Effector CD8-positive, alpha-beta T cell (primary cell): ENCODE measurements around the gene SLC1A7.

Source experiments
- DNase-seq: peaks from one replicate; lab custom pipeline; 2025; lab: John Stamatoyannopoulos, UW

SLC1A7 gene

DNA sequence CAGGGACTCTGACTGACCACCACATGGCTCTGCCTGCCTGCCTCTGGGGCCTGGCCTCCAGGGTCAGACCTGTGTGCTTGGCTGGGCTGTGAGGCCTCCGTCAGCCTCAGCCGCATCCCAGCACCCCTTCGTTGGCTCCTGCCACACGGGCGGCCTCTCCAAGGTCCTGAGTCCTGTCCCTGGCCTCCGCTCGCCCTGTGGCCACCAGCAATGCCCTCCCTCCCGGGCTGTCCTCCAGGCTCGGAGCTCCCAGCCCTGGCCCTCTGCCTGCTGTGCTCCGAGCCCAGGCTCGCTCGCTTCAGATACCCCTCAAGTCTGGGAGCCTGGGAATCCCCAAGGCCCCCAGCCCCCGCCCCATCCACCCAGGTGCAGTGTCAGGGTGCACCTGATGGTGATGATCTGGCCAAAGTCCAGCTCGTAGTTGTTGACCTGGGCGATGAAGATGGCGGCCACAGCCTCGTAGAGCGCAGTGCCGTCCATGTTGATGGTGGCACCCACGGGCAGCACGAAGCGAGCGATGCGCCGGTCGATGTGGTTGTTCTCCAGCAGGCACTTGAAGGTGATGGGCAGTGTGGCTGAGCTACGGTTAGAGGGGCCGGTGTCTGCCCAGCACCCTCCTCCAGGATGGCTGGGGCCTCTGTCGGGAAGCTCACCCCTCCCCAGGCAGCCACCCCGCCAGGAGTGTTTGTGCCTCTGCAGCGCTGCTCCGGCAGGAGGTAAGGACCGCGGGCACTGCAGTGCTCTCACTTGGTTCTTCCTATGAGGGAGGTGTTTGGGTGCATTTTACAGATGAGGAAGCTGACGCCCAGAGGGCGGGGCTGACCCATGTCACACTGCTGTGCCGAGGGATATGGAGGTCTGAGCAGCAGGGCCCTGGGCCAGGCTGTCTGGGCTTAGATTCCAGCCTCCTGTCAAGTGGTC lies 52.0 kb downstream of the SLC1A7 start:
- DNase-seq: no peak

DNA sequence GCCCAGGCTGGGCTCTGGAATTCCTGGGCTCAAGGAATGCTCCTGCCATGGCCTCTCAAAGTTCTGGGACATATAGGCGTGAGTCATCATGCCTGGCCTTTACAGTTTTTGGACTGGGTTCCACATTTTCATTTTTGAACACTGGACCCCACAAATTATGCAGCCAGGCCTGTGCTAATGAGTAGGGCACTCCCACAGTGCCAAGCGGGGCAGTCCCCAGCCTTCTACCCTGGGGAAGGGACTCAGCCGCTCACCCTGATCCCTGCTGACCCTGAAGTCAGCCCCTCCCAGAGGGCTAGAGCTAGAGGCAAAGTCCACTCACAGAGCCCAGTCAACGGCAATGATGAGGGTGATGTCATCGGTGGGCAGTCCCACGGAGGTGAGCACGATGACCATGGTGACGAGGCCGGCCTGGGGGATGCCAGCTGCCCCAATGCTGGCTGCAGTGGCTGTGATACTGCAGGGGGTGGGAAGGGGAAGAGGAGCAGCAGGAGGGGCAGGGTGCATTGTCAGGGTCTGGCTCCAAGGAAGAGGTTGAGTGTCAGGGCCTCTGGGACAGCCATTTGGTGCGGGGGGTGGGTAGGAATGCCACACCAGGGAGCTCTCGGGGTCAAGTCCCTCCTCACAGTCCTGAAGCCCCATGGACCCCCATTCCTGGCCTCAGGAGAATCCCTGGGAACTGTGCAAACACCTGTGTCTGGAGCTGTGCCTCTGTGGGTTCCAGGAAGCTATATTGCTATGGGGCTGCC lies 52.8 kb downstream of the SLC1A7 start:
- no peak for DNase-seq

- no peak for DNase-seq
Observed at GRCh38 chr1:53088616-53089300, 53.7 kb downstream of the SLC1A7 start.

- DNase-seq: no peak
Observed at GRCh38 chr1:53087332-53088285, 54.8 kb downstream of the SLC1A7 start.

DNA sequence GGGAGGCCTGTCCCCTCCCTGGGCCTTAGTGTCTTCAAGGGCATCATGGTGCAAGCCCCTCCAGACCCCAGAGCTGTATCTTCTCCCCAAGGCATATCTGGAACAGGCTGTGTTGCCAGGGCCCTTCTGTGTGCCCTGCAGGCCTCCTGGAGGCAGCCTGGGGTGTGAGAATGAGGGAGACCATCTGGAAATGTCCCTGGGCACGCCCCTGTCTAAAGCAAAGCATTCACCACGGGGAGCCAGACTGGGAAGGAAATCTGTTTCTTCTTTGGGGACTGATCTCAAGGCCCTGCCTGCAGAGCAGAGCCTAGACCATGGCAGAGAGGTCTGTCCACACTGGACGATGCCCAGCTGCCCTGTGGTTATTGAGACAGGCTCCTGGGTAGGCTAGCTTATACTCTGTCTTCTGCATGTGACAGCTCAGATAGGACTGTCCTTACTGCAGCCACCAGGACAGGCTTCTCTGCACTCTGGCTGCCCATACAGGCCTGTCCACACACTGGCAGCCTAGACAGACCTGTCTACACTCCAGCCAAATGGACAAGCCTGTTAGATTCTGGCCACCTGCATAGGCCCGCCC lies 55.9 kb downstream of the SLC1A7 start:
- DNase-seq: no peak

- no peak for DNase-seq
Observed at GRCh38 chr1:53085405-53085804, 57.0 kb downstream of the SLC1A7 start.

DNA sequence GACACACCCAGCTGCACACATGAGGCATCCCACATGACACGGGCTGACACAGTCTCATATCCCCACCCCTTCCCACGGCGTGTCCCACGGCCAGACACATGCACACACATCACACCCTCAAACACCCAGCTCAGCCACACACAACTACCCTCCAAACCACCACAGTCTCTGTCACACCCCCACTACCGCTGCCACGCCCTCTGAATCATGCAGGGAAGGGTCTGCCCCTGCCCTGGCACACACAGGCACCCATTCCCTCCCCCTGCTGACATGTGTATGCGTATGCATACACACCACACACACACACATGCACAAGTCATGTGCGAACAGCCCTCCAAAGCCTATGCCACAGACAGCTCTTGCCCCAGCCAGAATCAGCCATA lies 57.9 kb downstream of the SLC1A7 start:
- no peak for DNase-seq

GRCh38 chr1:53083636-53084588 lies 58.5 kb downstream of the SLC1A7 start:
- no peak for DNase-seq

DNA sequence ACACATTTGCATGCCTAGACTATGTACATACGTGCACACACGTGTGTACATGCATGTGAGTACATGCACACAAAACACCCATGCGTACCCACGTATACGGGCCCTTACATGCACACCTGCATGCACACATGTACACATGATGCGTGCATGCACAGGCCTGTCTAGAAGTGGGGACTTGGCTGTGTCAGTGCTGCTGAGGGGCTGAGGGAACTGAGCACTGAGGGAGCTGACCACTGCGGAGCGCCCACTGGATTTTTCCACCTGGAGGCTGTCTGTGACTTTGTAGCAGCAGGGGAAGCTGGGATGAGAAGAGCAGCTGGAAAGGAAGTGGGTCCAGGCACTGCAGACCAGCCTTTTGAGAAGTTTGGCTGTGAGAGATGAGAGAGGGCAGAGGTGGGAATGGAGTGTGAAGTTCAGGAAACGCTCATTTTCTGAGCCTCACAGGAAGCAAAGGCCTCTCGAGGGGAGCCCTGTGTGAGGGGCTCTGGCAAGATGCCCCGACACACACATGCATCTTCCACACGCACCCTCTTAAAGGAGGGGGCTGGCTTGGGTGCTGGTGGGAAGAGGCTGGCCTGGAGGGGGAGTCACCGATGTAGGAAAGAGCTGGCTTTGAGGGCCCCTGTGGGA lies 59.5 kb downstream of the SLC1A7 start:
- no peak for DNase-seq

DNA sequence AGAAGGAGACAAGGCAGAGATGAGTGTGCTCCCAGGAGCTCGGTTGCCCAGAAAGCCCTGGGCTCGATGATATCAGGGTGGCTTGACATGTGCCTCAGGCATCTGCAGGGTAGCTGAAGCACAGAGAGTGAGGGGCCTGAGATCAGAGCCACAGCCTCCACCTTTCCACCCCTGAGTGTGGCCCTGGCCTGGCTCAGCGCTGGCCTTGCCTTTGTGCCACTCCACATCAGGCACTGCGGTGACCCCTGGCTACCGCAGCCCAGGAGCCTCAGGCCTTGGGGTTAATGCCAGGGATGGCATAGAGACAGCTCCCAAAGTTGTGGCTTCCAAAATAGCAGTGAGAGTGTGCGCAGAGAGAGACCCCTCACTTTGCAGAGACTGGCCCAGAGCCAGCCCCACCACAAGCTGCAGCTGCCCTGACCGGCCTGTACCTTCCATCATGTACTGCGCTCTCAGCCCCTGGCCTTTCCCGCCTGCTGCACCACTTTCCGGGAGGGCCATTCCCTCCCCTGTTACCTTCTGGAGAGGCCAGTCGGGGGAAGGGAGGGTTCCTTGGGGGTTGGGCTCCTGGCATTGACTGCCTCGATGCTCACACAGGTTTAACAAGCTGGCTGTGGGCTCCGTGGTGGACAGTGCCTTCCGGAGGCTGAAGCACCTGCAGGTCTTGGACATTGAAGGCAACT lies 60.9 kb downstream of the SLC1A7 start:
- DNase-seq: no peak

- DNase-seq: no peak
Observed at GRCh38 chr1:53080769-53081168, 61.7 kb downstream of the SLC1A7 start.

- DNase-seq: no peak
Observed at GRCh38 chr1:53080041-53080440, 62.4 kb downstream of the SLC1A7 start.

DNA sequence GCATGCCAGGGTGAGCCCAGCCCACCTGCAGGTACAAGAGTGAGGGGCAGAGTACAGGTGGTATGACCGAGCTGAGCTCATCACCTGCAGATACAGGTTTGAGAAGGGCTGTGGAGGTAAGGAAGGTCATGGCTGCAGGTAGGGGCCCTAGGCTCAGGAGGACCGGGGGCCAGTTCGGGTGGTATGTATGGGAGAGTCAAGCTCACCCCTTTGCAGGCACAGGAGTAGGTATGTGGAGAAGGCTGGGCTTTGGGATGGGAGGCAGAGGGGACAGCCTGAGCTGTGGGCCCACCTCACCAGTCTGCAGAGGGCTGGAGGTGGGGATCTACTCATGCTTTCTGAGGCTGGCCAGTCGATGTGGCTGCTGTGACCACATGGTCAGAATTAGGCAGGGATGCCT lies 63.2 kb downstream of the SLC1A7 start:
- no peak for DNase-seq

DNA sequence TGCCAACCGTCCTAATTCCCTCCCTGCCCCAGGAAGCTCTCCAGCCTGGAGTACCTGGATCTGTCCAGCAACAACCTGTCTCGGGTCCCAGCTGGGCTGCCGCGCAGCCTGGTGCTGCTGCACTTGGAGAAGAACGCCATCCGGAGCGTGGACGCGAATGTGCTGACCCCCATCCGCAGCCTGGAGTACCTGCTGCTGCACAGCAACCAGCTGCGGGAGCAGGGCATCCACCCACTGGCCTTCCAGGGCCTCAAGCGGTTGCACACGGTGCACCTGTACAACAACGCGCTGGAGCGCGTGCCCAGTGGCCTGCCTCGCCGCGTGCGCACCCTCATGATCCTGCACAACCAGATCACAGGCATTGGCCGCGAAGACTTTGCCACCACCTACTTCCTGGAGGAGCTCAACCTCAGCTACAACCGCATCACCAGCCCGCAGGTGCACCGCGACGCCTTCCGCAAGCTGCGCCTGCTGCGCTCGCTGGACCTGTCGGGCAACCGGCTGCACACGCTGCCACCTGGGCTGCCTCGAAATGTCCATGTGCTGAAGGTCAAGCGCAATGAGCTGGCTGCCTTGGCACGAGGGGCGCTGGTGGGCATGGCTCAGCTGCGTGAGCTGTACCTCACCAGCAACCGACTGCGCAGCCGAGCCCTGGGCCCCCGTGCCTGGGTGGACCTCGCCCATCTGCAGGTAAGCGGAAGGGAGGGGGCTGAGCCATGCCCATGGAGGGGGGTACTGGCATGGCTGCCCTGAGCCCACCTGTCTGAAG lies 63.9 kb downstream of the SLC1A7 start:
- DNase-seq: no peak

DNA sequence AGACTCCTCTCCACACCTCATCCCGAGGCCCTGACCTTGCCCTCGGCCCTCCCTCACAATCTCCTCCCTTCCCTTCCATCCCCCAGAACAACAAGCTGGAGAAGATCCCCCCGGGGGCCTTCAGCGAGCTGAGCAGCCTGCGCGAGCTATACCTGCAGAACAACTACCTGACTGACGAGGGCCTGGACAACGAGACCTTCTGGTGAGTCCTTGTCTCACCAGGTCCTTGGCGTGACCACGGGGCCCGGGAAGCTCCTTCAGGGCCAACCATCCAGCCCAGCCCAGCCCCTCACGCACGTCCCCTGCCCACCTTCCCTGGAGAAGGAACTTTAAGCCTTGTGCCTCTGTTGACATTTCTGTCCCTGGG lies 64.9 kb downstream of the SLC1A7 start:
- no peak for DNase-seq

DNA sequence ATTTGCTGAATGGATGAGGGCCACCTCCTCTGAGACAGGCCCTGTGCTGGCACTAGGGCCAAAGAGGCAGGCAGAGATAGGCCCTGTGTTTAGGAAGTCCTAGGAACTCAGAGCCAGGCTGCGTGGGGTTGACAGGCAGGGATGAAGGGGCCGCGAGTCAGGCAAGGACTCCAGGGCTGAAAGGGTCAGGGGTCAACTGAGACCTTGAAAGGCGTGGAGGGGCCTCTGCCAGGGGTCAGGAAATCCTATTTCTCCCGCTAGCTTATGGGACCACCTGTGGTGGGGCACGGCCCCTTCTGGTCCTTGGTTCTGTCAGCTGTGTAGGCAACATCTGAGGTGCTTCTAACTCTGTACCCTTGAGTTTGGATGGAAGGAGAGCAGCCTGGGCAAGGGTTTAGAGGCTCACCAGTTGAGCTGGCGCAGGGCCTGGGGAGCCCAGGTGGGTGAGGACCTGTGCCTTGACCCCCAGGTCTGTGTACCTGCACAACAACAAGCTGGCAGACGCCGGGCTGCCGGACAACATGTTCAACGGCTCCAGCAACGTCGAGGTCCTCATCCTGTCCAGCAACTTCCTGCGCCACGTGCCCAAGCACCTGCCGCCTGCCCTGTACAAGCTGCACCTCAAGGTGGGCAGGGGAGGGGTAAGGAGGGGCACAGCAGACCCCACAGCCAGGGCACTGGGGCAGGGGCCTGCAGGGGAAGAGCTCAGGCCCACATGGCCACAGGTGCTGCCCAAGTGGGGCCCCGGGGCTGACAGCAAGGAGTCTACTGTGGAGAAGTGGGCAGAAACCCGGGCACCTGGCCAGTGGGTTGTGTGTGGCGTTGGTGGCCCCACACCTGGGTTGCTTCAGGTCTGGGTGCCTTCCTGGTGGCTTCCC lies 65.5 kb downstream of the SLC1A7 start:
- DNase-seq: no peak

GRCh38 chr1:53076165-53076564 lies 66.3 kb downstream of the SLC1A7 start:
- DNase-seq: no peak
